Activated gamma-delta T cell treated with Interleukin-2 at 50 U/mL for 16 hours (primary cell): ENCODE results near the gene PPP1R10.

ENCODE experiments used
- DNase-seq: peaks from one replicate; pipeline ENCODE4 v3.0.0-alpha.2; 2020

The PPP1R10 gene

DNA sequence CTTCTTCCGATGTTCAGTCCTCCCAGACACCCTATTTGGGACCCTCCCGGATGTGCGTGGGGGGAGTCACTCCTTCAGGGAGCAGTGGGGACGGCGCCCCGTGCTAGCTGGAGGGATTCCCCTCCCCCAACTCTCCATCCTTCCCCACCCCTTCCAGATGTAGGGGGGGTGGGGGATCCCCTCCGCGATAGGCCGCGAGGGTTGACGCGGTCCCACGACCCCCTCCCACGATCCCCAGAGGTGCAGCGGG, 61.3 kb downstream of the PPP1R10 start:
- no peak for DNase-seq

DNA sequence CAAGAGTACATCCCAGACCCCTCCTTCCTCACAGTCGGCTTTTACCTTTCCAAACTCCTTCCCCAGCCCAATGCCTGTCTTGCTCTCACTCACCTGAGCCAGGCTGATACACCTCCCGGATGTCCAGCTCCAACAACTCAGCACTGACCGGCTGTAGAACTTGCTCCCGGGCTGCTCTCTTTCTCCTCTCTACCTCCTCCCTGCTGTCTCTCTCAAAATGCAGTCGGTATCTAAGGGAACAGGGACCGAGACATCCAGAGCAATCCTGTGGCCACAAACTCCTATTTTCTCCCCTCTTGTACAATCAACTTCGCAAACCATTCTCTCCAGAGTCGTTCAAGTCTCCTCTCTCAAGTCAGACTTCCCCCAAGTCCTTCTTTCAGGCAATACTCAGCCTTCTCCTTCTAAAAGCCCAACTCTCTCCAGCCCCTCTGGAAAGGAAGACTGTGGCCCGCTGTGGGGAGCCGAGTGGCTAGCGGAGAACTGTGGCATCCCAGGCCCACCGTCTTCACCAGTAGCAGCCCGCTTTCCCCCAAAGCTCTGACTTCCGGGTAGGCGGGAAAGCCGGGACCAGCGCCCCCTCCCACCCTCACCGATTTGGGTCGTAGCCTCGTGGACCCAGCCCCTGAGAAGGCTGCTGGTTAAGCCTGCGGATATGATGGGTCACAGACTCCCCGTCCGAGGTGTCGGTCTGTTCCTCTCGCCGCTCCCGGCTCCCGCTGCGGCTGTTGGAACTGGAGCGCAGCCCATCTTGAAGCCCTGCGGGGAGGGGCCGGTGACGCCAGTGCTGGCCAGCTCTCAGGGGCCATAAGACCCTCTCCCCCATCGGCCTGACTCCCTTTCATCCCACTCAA, 61.9 kb downstream of the PPP1R10 start:
- DNase-seq = peak; percentile 14

DNA sequence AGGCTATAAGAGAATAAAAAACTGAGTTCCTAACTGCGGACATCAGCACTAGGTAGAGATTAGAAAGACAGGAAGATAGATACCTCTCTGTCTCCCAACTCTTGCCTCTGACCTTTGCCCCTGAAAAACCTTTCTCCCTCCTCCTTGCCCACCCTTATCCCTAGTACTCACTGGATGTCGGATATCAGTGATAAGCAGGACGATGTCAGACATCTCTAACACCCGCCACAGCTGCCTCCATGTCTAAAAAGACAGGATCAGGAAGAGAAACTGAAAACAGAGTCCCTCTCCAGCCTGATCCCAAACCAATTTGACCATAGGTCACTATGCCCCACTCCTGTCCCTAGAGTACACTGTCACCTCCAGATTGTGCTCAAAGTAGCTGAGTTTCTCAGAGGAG, 62.6 kb downstream of the PPP1R10 start:
- no peak for DNase-seq
